Measurements from ENCODE around the gene NFXL1.

The NFXL1 gene

GRCh38 chr4:47914220-47914925 lies at the start of gene NFXL1:
NFXL1 (minus strand) TSS chr4:47914583; CDS start chr4:47914203, 380 bp downstream.
- Histone ChIP-seq H3K27me3 (ENCODE audit: insufficient read depth, low read depth, severe bottlenecking) (no peaks in the 10 kb centered on the region), H3K36me3 (peaks cover 29% of the 10 kb centered on the region), H3K27ac (peak within 1 kb of the TSS; percentile 86), H3K9me3 (ENCODE audit: severe bottlenecking) (peaks cover 3% of the 10 kb centered on the region), H3K4me3 (ENCODE audit: low read depth, low read length) (peak within 1 kb of the TSS; percentile 63)
- no peak for TF ChIP-seq CTCF (IDR thresholded peaks at IDR 0.05; ENCODE audit: low read depth, low read length)
- DNase-seq: peak; percentile 98

GRCh38 chr4:47954677-47955076 lies 40.3 kb upstream of the NFXL1 start:
- no peak for TF ChIP-seq CTCF (IDR thresholded peaks at IDR 0.05; ENCODE audit: low read depth, low read length)
- no peak overlapping the region for H3K4me3 ChIP-seq (ENCODE audit: low read depth, low read length)
- no peaks in the 10 kb centered on the region for H3K36me3 ChIP-seq
- DNase-seq: no peak
- no peak overlapping the region for H3K27ac ChIP-seq
- no peaks in the 10 kb centered on the region for H3K9me3 ChIP-seq (ENCODE audit: severe bottlenecking)
- no peaks in the 10 kb centered on the region for H3K27me3 ChIP-seq (ENCODE audit: insufficient read depth, low read depth, severe bottlenecking)

- H3K36me3 ChIP-seq: no peaks in the 10 kb centered on the region
- no peaks in the 10 kb centered on the region for H3K27me3 ChIP-seq (ENCODE audit: insufficient read depth, low read depth, severe bottlenecking)
- H3K9me3 ChIP-seq (ENCODE audit: severe bottlenecking): no peaks in the 10 kb centered on the region
- no peak for DNase-seq
- H3K4me3 ChIP-seq (ENCODE audit: low read depth, low read length): no peak overlapping the region
- TF ChIP-seq CTCF (IDR thresholded peaks at IDR 0.05; ENCODE audit: low read depth, low read length): no peak
- H3K27ac ChIP-seq: no peak overlapping the region
These were observed 39.9 kb upstream of the NFXL1 start for GRCh38 chr4:47954245-47954644.

- Histone ChIP-seq H3K4me3 (ENCODE audit: low read depth, low read length) (no peak overlapping the region), H3K9me3 (ENCODE audit: severe bottlenecking) (no peaks in the 10 kb centered on the region), H3K27ac (no peak overlapping the region), H3K27me3 (ENCODE audit: insufficient read depth, low read depth, severe bottlenecking) (no peaks in the 10 kb centered on the region), H3K36me3 (no peaks in the 10 kb centered on the region)
- no peak for DNase-seq
- no peak for TF ChIP-seq CTCF (IDR thresholded peaks at IDR 0.05; ENCODE audit: low read depth, low read length)
These were observed 31.7 kb upstream of the NFXL1 start for GRCh38 chr4:47945930-47946726.

- Histone ChIP-seq H3K9me3 (ENCODE audit: severe bottlenecking) (no peaks in the 10 kb centered on the region), H3K36me3 (no peaks in the 10 kb centered on the region), H3K27ac (no peak overlapping the region), H3K4me3 (ENCODE audit: low read depth, low read length) (no peak overlapping the region), H3K27me3 (ENCODE audit: insufficient read depth, low read depth, severe bottlenecking) (no peaks in the 10 kb centered on the region)
- no peak for DNase-seq
- no peak for TF ChIP-seq CTCF (IDR thresholded peaks at IDR 0.05; ENCODE audit: low read depth, low read length)
These were observed 27.9 kb upstream of the NFXL1 start for GRCh38 chr4:47942081-47942819.
